Measurements from ENCODE around the gene PLEKHA7. TPM values are rescaled to one million over a fixed set of nuclear protein-coding genes. Genes with fewer than 3 reads are reported as not detected.

Gene PLEKHA7
- total and polyA plus RNA-seq, 2 donors from 2014 or later, result 24.4 to 65.7 TPM

DNA sequence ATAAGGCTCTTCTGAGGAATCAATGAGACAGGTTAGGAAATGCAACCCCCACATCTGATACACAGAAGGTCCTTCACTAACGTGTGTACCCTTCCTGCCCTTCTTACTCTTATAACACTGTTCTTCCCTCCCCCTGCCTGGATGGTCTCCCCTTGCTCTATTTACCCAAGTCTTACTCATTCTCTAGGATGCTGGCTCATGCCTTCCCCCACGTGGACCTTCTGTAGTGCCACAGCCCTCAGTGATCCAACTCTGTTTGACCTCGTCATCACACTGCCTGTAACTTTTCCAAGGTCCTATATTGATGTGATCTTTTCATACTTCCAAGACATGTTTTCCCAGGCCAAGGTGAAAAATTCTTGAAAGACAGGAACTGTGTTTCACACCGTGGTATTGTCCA is 195.9 kb downstream of the PLEKHA7 start:
- Histone ChIP-seq H3K9ac (ENCODE audit: low read length in 3 of 3) (no peak overlapping the region), H3K4me1 (ENCODE audit: control insufficient read depth in 2 of 3, insufficient read depth in 2 of 3, low read depth in 1 of 3, low read length in 3 of 3) (peaks cover 0 to 12% (median 10%) of the 10 kb centered on the region in 3 donors), H3K27ac (ENCODE audit: low read depth in 2 of 2, low read length in 2 of 2) (no peak overlapping the region), H3K4me3 (ENCODE audit: low read length in 3 of 3) (no peak overlapping the region), H3K9me3 (ENCODE audit: control insufficient read depth in 2 of 3, insufficient read depth in 1 of 3, low read length in 3 of 3) (no peaks in the 10 kb centered on the region), H3K27me3 (ENCODE audit: control insufficient read depth, insufficient read depth, low read length) (no peaks in the 10 kb centered on the region), H3K36me3 (ENCODE audit: control insufficient read depth in 2 of 3, insufficient read depth in 3 of 3, low read length in 3 of 3) (peaks cover 0 to 30% (median 5%) of the 10 kb centered on the region in 3 donors)
- TF ChIP-seq, protein P1, sequence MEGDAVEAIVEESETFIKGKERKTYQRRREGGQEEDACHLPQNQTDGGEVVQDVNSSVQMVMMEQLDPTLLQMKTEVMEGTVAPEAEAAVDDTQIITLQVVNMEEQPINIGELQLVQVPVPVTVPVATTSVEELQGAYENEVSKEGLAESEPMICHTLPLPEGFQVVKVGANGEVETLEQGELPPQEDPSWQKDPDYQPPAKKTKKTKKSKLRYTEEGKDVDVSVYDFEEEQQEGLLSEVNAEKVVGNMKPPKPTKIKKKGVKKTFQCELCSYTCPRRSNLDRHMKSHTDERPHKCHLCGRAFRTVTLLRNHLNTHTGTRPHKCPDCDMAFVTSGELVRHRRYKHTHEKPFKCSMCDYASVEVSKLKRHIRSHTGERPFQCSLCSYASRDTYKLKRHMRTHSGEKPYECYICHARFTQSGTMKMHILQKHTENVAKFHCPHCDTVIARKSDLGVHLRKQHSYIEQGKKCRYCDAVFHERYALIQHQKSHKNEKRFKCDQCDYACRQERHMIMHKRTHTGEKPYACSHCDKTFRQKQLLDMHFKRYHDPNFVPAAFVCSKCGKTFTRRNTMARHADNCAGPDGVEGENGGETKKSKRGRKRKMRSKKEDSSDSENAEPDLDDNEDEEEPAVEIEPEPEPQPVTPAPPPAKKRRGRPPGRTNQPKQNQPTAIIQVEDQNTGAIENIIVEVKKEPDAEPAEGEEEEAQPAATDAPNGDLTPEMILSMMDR (IDR thresholded peaks at IDR 0.05; ENCODE audit: borderline replicate concordance, extremely low read depth, insufficient read depth), result no peak
- DNase-seq (no peak), FAIRE-seq (no peak)
- intact Hi-C loops (cut with DNase I), result no loop called here

DNA sequence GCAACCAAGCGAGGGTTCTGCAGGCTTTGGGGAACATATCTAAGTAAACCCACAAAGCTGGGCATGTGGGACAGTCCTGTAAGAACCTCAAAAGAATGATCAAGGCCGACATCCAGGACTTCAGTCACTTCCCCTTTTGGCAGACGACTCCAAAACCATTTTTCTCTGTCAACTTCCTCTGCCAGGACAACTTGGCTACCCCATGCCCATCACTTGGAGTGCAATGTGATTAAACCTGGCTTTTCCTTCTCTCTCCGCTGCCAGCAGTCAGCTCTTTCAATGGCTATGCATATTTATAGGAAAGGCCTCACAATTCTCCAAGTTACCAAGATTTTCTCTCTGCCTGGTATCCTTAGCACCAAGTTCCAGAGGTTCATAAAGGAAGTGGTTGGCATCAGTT is 196.9 kb downstream of the PLEKHA7 start:
- Histone ChIP-seq H3K27me3 (ENCODE audit: control insufficient read depth, insufficient read depth, low read length) (no peaks in the 10 kb centered on the region), H3K9ac (ENCODE audit: low read length in 3 of 3) (no peak overlapping the region), H3K27ac (ENCODE audit: low read depth in 2 of 2, low read length in 2 of 2) (no peak overlapping the region), H3K36me3 (ENCODE audit: control insufficient read depth in 2 of 3, insufficient read depth in 3 of 3, low read length in 3 of 3) (peaks cover 0 to 35% (median 9%) of the 10 kb centered on the region in 3 donors), H3K9me3 (ENCODE audit: control insufficient read depth in 2 of 3, insufficient read depth in 1 of 3, low read length in 3 of 3) (no peaks in the 10 kb centered on the region), H3K4me1 (ENCODE audit: control insufficient read depth in 2 of 3, insufficient read depth in 2 of 3, low read depth in 1 of 3, low read length in 3 of 3) (peaks cover 0 to 16% (median 12%) of the 10 kb centered on the region in 3 donors), H3K4me3 (ENCODE audit: low read length in 3 of 3) (no peak overlapping the region)
- FAIRE-seq (no peak), DNase-seq (no peak)
- TF ChIP-seq, protein P1 (IDR thresholded peaks at IDR 0.05; ENCODE audit: borderline replicate concordance, extremely low read depth, insufficient read depth), result no peak
- intact Hi-C loops (cut with DNase I), result no loop called here

DNA sequence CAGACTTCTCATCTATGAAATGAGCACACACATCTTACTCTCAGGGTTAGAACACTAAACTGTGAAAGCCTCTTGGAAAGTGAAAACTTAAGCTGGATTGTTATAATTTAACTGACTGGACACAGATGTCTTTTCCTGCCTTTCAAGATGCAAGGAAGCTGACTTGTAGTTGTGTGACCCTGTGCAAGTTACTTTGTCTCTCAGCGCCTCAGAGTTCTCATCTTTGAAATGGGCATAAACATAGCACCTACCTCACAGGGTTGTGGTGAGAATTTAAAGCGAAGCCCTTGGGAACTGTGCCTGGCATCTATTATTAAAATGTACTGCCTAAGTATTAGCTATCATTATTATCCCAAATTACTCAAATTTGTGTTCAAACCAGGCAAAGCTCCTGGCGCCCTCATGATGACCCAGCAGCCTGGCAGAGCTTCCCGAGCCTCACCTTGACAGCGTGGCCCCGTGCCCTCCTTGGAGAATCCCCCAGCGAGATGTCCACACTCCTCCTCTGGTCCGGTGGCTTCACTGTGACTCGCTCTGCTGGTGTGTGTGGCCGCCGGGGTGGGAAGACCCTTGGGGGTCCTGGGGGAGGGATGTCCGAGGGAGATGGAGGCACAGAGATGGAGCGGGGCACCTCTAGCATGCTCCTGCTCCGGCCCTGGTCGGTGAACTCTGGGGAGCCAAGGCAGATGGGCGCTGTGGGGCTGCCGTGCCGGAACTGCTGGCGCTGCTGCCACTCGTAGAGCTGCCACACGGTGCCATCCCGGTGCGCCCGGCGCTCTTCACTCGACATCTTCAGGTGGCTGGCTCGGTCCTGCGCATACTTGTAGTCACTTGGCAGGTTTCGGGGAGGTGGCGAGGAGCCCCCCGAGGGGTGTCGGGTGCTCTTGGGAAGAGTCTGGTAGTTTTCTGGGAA is 197.6 kb downstream of the PLEKHA7 start:
- no peak for FAIRE-seq
- no peak overlapping the region for H3K9ac ChIP-seq (ENCODE audit: low read length in 3 of 3)
- no peaks in the 10 kb centered on the region for H3K27me3 ChIP-seq (ENCODE audit: control insufficient read depth, insufficient read depth, low read length)
- no peak overlapping the region for H3K4me3 ChIP-seq (ENCODE audit: low read length in 3 of 3)
- TF ChIP-seq, protein P1 (IDR thresholded peaks at IDR 0.05; ENCODE audit: borderline replicate concordance, extremely low read depth, insufficient read depth), result no peak
- no peak overlapping the region for H3K27ac ChIP-seq (ENCODE audit: low read depth in 2 of 2, low read length in 2 of 2)
- intact Hi-C loops (cut with DNase I), result no loop called here
- H3K36me3 ChIP-seq (ENCODE audit: control insufficient read depth in 2 of 3, insufficient read depth in 3 of 3, low read length in 3 of 3), result peaks cover 0 to 43% (median 9%) of the 10 kb centered on the region in 3 donors
- H3K9me3 ChIP-seq (ENCODE audit: control insufficient read depth in 2 of 3, insufficient read depth in 1 of 3, low read length in 3 of 3), result no peaks in the 10 kb centered on the region
- H3K4me1 ChIP-seq (ENCODE audit: control insufficient read depth in 2 of 3, insufficient read depth in 2 of 3, low read depth in 1 of 3, low read length in 3 of 3), result peaks cover 0 to 15% (median 12%) of the 10 kb centered on the region in 3 donors
- peak in 1 of 5 donors; percentile 75 for DNase-seq
